PC-9 (cell line): ENCODE measurements around the gene SOX12. TPM values are rescaled to one million over a fixed set of nuclear protein-coding genes. Genes with fewer than 3 reads are reported as not detected.
A peak's percentile ranks its signal among the peaks of the same experiment; 100 is the strongest.

ENCODE experiments used
- BruUV-seq: library from RNA; stranded (reverse); fragments of 400-500 nt; replicated peaks from 2 replicates; lab custom pipeline; 2021; lab: Mats Ljungman, UMichigan
- CTCF ChIA-PET: fragments of 300-600 bp; sonication (Branson Sonifier 250); formaldehyde crosslinking; loops from one replicate; lab custom pipeline; 2022; ENCODE audit warnings: antibody characterized with exemption; lab: Charles Lee
- POLR2A ChIA-PET: fragments of 300-600 bp; sonication (Branson Sonifier 250); formaldehyde crosslinking; loops from one replicate; lab custom pipeline; 2022; ENCODE audit warnings: antibody characterized with exemption; ENCODE audit not compliant: unreplicated experiment; lab: Charles Lee
- DNase-seq, 2 experiments: peaks; one replicate each; pipeline versions ENCODE4 v3.0.0 to v3.0.0-alpha.2; 2015 to 2022; ENCODE audit warnings: mixed read lengths in 1 of 2
- H2AFZ ChIP-seq: fragments of 200-600 bp; sonication (generic); 2 replicates; pipeline ENCODE4 v1.8.1; 2017; ENCODE audit warnings: antibody characterized with exemption
- H3F3A ChIP-seq: fragments of 200-600 bp; sonication (generic); 2 replicates; pipeline ENCODE4 v1.8.1; 2017; ENCODE audit warnings: antibody characterized with exemption, mild to moderate bottlenecking, low read depth; ENCODE audit not compliant: insufficient read depth
- H3K27ac ChIP-seq: fragments of 200-600 bp; sonication (generic); 2 replicates; pipeline ENCODE4 v1.6.1; 2016; ENCODE audit warnings: mixed run types
- H3K27me3 ChIP-seq: fragments of 200-600 bp; sonication (generic); 2 replicates; pipeline ENCODE4 v1.6.1; 2016; ENCODE audit warnings: low read depth, mixed run types; ENCODE audit not compliant: insufficient read depth
- H3K36me3 ChIP-seq: fragments of 200-600 bp; sonication (generic); 2 replicates; pipeline ENCODE4 v1.6.1; 2016; ENCODE audit warnings: low read depth, mixed run types
- H3K4me1 ChIP-seq: fragments of 200-600 bp; sonication (generic); replicated peaks from 2 replicates; pipeline ENCODE4 v1.6.1; 2016; ENCODE audit warnings: mixed run types; ENCODE audit not compliant: insufficient read depth
- H3K4me2 ChIP-seq: fragments of 200-600 bp; sonication (generic); 2 replicates; pipeline ENCODE4 v1.6.1; 2017; ENCODE audit warnings: mixed run types
- H3K4me3 ChIP-seq: fragments of 200-600 bp; sonication (generic); 2 replicates; pipeline ENCODE4 v1.6.1; 2016; ENCODE audit warnings: mixed run types
- H3K79me2 ChIP-seq: fragments of 200-600 bp; sonication (generic); 2 replicates; pipeline ENCODE4 v1.6.1; 2017; ENCODE audit warnings: low read depth, mixed run types
- H3K9me2 ChIP-seq: fragments of 200-600 bp; sonication (generic); 2 replicates; pipeline ENCODE4 v1.8.1; 2017; ENCODE audit warnings: mild to moderate bottlenecking; ENCODE audit not compliant: insufficient read depth
- H3K9me3 ChIP-seq: fragments of 200-600 bp; sonication (generic); 2 replicates; pipeline ENCODE4 v1.8.1; 2016; ENCODE audit warnings: low read depth; ENCODE audit not compliant: insufficient read depth
- H4K20me1 ChIP-seq: fragments of 200-600 bp; sonication (generic); 2 replicates; pipeline ENCODE4 v1.8.1; 2017; ENCODE audit not compliant: insufficient read depth
- EZH2 ChIP-seq: fragments of 200-600 bp; sonication (generic); IDR thresholded peaks from 2 replicates; pipeline ENCODE4 v1.8.0; 2017; ENCODE audit warnings: antibody characterized with exemption, low read depth
- intact Hi-C: fragments of 100-400 bp; cut with micrococcal nuclease; formaldehyde crosslinking; loops from one replicate; pipeline ENCODE4 v1.10.0; 2022; ENCODE audit not compliant: unreplicated experiment
- total RNA-seq: library from RNA; stranded (reverse); gene quantifications from 2 replicates; pipeline ENCODE4 v1.2.3, GENCODE V29; 2021
- TF ChIP-seq, protein P1 (sequence below): fragments of 200-600 bp; sonication (generic); conservative IDR thresholded peaks from 2 replicates; pipeline ENCODE4 v1.6.1; 2017; ENCODE audit warnings: mixed run types, antibody characterized with exemption, mild to moderate bottlenecking, moderate library complexity

SOX12 gene
- total RNA-seq, 1 experiment from 2014 or later: 57.1 TPM

- Histone ChIP-seq H3F3A (peaks cover 52% of the 10 kb centered on the region), H3K4me2 (peak overlapping the region; percentile 76), H2AFZ (no peak overlapping the region; the same call in 1 of the 2 replicates), H3K4me1 (peaks cover 20% of the 10 kb centered on the region), H3K9me3 (no peaks in the 10 kb centered on the region), H3K27me3 (no peaks in the 10 kb centered on the region), H3K27ac (no peak overlapping the region), H3K9me2 (no peaks in the 10 kb centered on the region), H3K4me3 (peak overlapping the region; percentile 83), H3K79me2 (peaks cover 14% of the 10 kb centered on the region), H3K36me3 (no peaks in the 10 kb centered on the region), H4K20me1 (peaks cover 34% of the 10 kb centered on the region)
- TF ChIP-seq EZH2: no peak
- TF ChIP-seq, protein P1, sequence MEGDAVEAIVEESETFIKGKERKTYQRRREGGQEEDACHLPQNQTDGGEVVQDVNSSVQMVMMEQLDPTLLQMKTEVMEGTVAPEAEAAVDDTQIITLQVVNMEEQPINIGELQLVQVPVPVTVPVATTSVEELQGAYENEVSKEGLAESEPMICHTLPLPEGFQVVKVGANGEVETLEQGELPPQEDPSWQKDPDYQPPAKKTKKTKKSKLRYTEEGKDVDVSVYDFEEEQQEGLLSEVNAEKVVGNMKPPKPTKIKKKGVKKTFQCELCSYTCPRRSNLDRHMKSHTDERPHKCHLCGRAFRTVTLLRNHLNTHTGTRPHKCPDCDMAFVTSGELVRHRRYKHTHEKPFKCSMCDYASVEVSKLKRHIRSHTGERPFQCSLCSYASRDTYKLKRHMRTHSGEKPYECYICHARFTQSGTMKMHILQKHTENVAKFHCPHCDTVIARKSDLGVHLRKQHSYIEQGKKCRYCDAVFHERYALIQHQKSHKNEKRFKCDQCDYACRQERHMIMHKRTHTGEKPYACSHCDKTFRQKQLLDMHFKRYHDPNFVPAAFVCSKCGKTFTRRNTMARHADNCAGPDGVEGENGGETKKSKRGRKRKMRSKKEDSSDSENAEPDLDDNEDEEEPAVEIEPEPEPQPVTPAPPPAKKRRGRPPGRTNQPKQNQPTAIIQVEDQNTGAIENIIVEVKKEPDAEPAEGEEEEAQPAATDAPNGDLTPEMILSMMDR: no peak
- ChIA-PET POLR2A (no interaction called here), CTCF (no interaction called here)
- TSS peak; percentile 36 for BruUV-seq
- intact Hi-C loops: loop anchor here (10.0 kb wide), 1 partner anchor 327 kb away; the partner anchor contains the start of gene SRXN1
- peak; percentile 70 to 95 for DNase-seq
Measured at GRCh38 chr20:327186-328026, 2.1 kb downstream of the SOX12 start.

- H4K20me1 ChIP-seq: peaks cover 34% of the 10 kb centered on the region
- peak overlapping the region; percentile 83; the same call in 1 of the 2 replicates for H3K4me3 ChIP-seq
- no TSS peak for BruUV-seq
- no peaks in the 10 kb centered on the region for H3K27me3 ChIP-seq
- H3K4me1 ChIP-seq: peaks cover 14% of the 10 kb centered on the region
- H2AFZ ChIP-seq: no peak overlapping the region
- intact Hi-C loops: loop anchor here (10.0 kb wide), 1 partner anchor 326 kb away; the partner anchor contains the start of gene SRXN1
- no peaks in the 10 kb centered on the region for H3K9me3 ChIP-seq
- POLR2A ChIA-PET: no interaction called here
- no peaks in the 10 kb centered on the region for H3K9me2 ChIP-seq
- H3K79me2 ChIP-seq: peaks cover 14% of the 10 kb centered on the region
- TF ChIP-seq EZH2: no peak
- TF ChIP-seq, protein P1: no peak
- H3F3A ChIP-seq: peaks cover 45% of the 10 kb centered on the region
- no peak for DNase-seq
- H3K4me2 ChIP-seq: peak overlapping the region; percentile 76
- CTCF ChIA-PET: no interaction called here
- H3K36me3 ChIP-seq: no peaks in the 10 kb centered on the region
- H3K27ac ChIP-seq: no peak overlapping the region
Measured at GRCh38 chr20:328027-328974, 2.9 kb downstream of the SOX12 start.
